COLO668 (cell line): ENCODE results near the gene RACK1.
"Not testable (repeated sequence)": the region's sequence is repeated elsewhere in the genome, so short reads cannot be mapped to it uniquely, and the experiment has no call there.

ENCODE experiments used
- DNase-seq: peaks from one replicate; lab custom pipeline; 2025; ENCODE audit not compliant: unreplicated experiment; lab: John Stamatoyannopoulos, UW

The RACK1 gene

DNA sequence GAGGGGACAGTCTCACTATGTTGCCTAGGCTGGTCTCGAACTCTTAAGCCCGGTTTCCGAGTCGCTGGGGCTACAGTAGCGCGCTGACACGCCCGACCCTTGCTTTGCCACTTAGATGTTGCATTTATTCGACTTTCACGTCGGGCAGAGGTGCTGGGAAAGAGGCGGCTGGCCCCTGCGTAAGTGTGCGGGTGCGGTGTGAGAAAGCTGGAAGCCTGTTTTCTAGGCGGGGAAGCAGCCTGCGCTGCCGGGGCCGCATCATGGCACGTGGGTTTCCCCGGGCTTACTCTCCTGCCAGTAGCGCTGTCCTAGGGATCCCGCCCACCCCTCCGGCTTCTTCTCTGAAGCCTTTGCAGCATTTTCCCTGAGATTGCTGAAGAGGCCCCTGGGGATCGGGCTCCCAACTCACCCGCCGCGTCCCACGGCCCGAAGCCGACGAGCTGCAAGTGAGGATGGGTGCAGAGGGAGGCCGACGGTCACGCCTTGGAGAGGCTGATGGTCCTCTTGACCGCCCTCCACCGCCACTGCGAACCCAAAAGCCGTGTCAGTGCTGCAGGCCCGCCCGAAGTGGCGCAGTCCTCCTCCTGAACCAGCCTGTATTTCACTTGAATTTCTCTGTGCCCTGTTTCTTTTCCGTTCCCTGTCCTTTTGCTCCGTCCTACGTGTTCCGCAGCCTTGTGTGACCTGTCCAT is 26.4 kb downstream of the RACK1 start:
- no peak for DNase-seq

DNA sequence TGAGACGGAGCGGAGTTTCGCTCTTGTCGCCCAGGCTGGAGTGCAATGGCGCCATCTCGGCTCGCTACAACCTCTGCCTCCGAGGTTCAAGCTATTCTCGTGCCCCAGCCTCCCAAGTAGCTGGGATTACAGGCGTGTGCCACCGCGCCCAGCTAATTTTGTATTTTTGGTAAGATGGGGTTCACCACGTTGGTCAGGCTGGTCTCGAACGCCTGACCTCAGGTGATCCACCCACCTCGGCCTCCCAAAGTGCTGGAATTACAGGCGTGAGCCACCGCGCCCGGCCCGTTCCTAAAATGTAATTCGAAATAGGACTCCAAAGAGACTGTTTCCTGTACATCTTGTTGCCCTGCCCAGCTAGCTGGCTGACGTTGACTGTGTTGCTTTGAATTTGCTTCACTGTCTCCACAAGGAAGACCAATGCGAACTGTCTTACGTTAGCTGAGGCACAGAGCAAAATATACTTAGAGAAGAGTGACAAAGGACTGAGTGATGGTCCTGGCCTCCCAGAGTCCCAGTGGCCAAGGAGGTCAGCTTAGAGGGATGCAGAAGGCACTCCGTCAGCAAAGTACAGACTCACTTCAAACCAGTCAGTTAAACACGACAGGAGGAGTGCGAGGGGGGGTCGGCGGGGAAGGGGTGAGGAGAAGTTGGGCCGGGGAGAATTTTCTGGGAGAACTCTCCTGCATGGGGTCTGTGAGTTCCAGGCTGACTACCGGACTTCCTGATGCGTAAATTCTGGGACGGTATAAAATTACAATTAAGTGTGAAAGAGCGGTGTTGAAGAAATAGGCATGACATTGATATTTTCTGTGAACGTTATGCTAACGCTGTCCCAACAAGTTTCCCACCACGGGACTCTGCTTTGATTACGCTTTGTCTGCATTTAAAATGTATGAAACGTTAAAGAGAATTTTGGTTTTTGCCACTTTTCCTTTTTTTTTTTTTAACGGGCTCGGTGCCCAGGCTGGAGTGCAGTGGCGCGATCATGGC is 27.4 kb downstream of the RACK1 start:
- no peak for DNase-seq

DNA sequence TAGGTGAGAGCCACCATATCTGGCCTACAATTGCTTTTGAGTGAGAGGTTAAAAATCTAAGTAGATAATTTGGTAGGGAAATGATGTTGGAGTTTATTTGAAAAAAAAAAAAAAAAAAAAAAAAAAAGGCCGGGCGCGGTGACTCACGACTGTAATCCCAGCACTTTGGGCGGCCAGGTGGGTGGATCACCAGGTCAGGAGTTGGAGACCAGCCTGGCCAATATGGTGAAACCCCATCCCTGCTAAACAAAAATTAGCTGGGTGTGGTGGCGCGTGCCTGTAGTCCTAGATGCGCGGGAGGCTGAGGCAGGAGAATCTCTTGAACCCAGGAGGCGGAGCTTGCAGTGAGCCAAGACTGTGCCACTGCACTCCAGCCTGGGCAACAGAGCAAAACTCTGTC is 29.5 kb downstream of the RACK1 start:
- not testable (repeated sequence) for DNase-seq

DNA sequence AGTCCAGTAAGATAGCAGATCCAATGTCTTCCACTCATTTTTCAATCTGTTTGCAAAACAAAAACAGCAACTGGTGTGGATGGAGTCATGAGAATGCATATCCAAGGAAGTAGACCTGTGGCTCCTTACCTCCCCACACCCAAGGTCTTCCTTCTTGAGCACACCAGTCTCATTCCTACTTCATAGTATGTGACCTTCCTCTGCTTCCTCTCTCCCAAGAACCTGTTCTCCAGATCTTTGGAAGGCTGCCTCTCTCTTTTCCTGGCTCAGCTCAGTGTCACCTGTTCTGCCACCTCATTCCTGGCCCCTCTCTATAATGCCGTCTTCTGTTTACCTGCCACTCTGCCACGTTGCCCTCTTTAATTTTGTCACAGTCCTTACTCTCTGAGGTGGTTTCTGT is 30.8 kb downstream of the RACK1 start:
- DNase-seq, result no peak

DNA sequence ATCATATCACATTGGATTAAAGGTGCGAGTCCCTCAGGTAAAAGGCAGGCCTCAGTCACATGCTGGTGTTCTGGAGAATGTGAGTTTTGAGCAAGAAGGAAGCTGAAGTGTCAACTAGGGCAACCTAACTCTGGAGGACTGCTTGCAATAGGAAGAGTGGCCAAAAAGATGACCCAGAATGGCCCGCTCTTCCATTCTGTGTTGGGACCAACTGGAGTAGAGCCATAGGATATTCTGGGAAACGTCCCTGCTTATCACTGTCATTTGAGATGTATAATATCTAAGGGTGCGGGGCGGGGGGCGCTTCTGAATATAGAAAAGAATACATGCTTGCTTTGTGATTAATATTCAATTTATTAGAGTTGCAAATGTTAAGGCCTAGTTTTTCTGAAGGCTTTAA is 31.6 kb downstream of the RACK1 start:
- DNase-seq, result no peak

DNA sequence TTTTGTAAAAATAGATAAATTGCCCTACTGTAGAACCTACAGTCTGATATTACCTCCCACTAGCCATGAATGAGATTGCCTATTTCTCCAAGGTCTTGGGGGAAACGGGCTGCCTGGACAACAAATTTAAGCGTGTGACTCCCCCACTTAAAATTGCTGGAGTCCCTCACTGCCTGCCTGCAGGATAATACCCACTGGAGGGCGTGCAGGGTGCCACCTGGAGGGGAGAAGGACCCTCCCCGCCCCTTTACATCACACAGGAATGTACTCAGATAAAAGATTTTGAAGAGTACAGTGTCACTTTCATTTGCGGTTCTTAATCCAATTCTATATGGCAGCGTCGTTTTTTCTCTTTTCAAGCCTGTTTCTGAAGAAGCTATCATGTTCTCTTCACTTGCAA is 32.5 kb downstream of the RACK1 start:
- DNase-seq, result no peak

DNA sequence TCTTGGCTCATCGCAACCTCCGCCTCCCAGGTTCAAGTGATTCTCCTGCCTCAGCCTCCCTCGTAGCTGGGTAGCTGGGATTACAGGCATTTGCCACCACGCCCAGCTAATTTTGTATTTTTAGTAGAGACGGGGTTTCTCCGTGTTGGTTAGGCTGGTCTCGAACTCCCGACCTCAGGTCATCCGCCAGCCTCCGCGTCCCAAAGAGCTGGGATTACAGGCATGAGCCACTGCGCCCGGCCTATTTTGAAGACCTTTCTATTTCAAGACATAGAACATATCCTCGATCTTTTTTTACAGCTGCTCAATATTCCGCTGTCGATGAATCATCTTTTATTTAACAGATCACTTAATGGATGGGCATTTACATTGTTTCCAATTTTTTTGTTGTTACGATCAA is 33.0 kb downstream of the RACK1 start:
- DNase-seq, result not testable (repeated sequence)

DNA sequence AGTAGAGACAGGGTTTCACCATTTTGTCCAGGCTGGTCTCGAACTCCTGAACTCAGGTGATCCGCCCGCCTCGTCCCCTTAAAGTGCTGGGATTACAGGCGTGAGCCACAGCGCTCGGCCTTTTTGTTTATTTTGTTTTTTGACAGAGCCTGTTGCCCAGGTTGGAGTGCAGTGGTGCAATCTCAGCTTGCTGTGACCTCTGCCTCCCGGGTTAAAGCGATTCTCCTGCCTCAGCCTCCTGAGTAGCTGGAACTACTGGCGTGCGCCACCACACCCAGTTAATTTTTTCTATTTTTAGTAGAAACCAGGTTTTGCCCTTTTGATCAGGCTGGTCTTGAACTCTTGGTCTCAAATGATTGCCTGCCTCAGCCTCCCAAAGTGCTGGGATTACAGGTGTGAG is 33.6 kb downstream of the RACK1 start:
- not testable (repeated sequence) for DNase-seq

DNA sequence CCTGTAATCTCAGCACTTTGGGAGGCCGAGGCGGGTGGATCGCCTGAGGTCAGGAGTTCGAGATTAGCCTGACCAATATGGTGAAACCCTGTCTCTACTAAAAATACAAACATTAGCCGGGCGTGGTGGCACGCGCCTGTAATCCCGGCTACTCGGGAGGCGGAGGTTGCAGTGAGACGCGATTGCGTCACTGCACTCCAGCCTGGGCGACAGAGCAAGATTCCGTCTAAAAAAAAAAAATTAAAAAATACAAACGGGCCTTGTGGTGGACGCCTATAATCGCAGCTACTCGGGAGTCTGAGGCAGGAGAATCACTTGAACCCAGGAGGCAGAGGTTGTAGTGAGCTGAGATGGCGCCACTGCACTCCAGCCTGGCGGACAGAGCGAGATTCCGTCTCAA is 34.7 kb downstream of the RACK1 start:
- DNase-seq, result not testable (repeated sequence)

DNA sequence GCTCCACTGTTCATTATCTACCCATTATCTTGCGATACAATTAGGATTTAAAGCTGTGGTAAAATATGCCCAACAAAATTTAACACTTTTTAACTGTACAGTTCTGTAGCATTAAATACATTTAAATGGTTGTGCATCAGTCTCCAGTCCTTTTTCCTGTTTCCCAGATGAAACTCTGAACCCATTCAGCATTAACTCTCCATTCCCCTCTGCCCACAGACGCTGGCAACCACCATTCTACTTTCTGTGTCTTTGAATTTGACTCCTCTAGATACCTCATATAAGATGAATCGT is 35.8 kb downstream of the RACK1 start:
- no peak for DNase-seq

DNA sequence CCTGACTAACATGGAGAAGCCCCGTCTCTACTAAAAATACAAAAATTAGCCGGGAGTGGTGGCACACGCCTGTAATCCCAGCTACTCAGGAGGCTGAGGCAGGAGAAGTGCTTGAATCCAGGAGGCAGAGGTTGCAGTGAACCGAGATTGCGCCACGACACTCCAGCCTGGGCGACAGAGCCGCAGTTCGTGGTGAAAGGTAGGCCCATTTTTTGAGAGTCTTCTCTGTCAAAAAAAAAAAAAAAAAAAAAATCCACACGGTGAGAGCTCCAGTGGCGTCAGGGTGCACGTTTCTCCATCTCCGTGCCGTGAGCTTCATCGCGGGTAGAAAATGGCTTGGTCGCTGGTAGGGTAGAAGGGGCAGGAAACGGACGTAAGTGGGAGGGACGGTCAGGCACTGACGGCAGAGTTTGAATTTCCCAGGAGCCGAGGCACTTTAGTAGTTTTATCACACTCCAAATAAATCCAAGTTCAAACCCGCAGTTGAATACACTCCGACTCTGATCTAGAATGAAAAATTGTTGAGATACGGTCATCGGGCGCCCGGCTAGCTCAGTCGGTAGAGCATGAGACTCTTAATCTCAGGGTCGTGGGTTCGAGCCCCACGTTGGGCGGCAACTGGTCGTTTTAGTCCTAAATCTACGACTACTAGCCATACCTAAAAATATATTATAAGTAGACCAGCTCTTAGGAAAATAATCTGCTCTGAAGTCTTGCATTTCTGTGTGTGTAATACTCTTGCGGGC is 36.3 kb downstream of the RACK1 start:
- DNase-seq, result no peak

DNA sequence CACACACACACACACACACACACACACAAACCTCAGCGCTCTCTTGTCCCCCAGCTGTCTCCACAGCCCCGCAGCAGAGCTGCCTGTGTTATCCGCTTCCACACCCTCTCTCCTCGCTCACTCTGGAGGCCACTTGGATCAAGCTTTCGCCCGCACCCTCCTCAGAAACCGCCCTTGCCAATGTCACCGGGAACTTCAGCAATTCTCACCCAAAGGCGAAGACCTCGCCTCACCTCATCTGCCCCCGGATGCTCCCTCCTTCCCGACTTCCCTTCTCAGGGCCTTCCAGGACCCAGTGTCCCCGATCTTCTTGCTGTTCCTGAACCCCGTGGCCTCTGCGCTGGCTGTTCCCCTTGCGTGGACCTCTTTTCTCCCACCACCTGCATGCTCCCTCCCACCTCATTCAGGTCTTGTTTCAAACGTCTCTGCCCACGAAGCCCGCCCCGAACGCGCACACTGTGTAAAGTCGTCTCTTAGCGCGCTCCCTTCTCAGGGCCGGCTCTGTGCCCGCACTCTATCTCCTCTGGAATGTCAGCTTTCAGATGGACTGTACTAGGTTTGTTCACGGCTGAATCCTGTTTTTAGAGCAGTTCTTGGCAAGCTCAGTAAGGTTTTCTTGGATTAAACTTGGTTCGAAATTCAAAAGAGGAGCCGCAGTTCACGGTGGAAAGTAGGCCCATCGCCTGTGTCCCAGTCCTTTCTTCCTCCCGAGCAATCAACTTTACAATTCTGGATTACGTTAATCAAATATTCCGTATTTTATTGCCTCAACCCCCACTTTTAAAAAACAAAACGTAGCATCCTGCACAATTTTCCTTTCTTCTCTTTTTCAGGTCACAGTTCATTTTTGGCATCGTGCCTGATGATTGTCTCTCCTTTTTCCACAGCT is 37.7 kb downstream of the RACK1 start:
- no peak for DNase-seq

DNA sequence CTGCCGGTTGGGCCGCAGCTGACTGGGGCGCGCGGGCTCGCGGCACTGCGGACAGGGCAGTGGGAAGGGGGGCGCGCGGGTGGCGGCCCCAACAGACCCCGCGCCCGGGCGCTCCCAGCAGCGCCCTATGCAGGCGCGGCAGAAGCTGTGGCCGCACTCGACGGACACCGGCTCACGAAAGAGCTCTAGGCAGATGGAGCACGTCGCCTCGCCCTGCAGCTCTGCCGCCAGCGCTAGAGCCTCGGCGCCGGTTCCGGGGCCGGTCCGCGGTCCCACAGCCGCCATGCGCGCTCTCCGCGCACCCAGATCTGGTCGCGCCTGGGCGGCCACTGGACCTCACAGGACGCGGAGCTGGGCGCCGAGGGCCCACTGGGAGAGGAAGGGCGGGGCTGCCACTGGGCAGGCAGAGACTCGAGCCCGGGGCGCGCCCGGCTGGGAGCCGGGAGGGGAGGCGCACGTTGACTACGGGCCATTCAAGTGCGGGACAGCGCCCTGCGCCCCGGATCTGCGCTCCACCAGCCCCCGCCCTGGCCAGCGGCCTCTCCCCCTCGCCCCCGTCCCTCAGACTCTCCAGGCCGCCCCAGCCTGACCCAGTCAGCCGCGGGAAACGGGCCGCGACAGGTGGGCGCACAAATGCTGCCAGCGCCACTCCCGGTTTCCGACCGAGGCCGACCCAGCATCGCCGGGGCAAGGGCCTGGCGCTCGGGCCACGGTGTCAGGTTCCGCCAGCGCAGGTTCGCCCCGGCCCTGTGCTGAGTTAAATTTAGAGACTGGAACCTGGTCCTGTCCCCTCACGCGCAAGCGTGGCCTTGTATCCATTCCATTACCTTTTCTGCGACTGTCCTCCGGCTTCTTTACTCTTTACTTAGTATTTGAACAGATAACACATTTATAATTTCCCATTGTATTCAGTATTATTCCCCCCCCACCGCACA is 38.6 kb downstream of the RACK1 start, which contains the start of gene TRIM7:
Gene TRIM7 (minus strand): TSS at position 371 of the 935 bp plus-strand sequence. CDS start 86 bp downstream, at position 285.
- DNase-seq, result no peak

DNA sequence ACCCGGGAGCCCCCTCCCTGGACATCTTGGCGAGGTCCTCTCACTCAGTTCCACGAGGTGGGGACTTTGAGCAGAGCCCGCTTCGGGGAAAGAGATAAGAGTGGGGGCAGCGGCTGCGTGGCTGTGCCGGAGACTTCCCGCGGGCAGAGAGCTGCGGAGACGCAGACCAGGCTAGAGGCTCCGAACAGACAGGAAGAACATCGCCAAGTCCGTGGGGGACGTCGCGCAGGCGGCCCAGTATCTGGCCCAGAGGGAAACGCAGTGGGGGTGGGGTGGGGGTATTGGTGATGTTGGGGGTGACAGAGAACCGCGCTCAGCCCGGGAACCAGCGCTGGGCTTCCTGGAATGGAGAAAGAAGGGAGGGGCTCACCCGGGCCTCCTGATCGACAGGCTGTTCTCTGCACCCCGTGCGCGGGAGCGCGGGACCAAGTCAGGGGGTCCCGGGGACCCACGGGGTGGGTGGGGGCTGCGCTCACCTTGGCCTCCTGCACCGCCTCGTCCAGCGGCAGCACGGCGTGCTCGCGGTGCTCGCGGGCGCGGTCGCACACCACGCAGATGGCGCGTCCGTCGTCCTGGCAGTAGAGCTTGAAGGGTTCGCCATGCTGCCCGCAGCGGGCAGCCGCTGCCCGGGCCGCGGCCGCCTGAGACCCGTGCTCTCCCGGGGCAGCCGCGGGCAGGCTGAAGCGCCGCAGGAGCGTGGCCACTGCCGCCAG is 39.4 kb downstream of the RACK1 start:
- DNase-seq, result no peak

DNA sequence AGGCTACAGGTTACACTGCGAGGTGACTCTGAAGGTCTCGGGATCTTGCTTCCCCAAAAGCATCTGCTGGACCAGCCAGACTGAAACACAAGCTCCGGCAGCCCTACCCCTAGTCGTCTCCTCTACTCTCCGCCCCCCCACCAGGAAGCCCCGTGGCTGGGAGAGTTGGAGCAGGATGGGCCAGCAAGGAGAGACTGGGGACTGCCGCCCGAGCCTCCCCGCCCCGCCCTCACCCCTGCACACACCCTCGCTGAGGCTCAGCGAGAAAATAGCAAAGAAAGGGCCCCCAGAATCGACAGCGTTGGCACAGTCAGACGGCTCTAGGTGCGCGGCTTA is 40.0 kb downstream of the RACK1 start:
- DNase-seq, result no peak

DNA sequence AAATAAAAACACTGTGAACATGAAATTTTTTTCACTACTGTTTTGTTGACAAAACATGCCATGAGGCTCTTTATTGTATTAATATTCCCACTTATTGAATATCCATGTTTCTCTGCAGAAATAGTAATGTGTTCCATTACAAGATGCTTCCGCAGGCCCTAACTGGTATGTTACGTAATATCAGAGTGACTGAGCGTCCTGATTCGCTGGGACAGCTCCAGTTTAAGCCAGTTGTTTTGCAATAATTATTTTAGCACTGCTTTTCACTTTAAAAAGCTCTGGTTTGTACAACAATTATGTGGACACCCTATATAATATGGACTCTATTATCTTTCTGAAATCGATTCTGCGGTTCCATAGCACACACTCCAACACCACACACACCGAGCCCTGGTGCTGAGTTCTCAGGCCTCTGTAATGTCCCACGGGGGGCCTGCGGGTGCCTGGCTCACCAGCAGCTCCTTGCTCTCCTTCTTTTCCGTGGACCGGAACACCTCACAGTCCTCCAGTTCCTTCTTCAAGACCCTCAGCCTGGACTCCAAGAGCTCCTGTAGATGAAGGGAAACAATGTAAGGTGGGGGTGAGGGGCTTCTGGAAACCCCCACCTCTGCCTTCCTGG is 40.5 kb downstream of the RACK1 start:
- DNase-seq, result no peak

DNA sequence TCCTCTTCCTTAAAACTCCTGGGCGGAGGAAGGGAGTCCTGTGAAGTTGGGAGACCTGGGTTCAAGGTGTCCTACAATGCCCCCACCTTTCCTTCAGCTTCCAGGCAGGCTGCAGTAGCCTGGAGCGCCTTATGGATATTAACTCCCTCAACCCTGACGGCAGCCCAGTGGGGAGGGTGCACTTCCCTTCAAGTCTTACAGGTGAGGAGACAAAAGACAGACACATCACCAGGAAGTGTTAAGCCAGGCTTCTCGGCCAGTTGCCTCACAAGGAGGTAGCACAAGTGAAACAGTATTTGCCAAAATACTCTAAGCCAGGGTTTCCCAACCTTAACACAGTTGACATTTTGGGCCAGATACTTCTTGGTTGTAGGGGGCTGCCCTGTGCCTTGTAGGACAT is 42.9 kb downstream of the RACK1 start:
- DNase-seq, result no peak

DNA sequence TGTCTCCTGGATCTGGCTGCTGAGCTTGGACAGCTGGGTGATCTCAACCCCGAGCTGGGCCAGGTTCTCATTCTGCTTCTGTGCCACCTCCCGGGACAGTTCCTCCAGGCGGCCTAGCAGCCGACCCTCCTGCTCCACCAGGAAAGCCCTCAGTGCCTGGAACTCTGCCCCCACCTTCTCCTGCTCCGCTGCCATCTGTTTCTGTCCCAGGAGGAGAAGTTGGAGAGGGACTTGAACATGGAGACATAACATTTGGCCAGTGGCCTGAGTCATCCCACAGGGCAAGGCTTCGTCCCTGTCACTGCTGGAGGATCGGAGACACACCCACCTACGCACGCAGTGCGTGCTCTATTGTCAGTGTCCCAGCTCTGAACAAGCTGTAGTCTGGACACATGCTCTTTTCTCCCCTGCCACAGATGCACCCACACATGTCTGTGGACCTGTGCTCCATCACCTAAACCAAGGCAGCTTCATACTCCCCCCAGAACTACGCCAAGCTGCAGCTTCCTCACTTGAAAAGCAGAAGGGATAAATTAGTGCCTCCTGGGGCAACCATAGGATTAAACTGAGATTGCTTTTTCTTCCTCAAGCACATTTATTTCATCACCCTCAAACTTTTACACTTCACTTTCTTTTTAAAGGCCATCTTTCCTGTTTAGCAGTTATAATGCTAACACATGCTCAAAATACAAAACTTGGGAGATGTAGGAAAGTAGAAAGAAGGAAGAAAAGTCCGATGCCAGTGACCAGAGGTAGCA is 43.6 kb downstream of the RACK1 start:
- no peak for DNase-seq
